T-cell (primary cell): Measurements from ENCODE around the gene OCA2. TPM values are rescaled to one million over a fixed set of nuclear protein-coding genes. Genes with fewer than 3 reads are reported as not detected.

ENCODE experiments used
- ATAC-seq, 4 experiments: fragments of 200-7000 bp in 3 of 4; fragments of 150-1000 bp in 1 of 4; cut with Tn5 transposase; replicated peaks in 1 of 4; 1 replicate in 3 of 4; 2 replicates in 1 of 4; pipeline ENCODE4 v1.10.0; 2021; ENCODE audit warnings: moderate library complexity in 3 of 4, mild to moderate bottlenecking in 2 of 4, moderate number of reproducible peaks in 1 of 4
- CTCF ChIA-PET, 2 donors: fragments of 300-600 bp; sonication (Branson Sonifier 250); formaldehyde crosslinking; loops; one replicate each; lab custom pipeline; 2022; ENCODE audit warnings: antibody characterized with exemption in 2 of 2; lab: Charles Lee
- POLR2A ChIA-PET, 2 donors: fragments of 300-600 bp; sonication (Branson Sonifier 250); formaldehyde crosslinking; loops; one replicate each; lab custom pipeline; 2022; ENCODE audit warnings: antibody characterized with exemption in 2 of 2; lab: Charles Lee
- DNase-seq, 35 experiments: peaks; one replicate each; pipeline versions ENCODE4 v3.0.0 to v3.0.0-alpha.2; 2013 to 2023
- H3K27ac ChIP-seq: one replicate; pipeline ENCODE4 v1.5.1; 2013; ENCODE audit warnings: low read length
- H3K27me3 ChIP-seq, 2 experiments: replicated peaks in 1 of 2; 1 replicate in 1 of 2; 2 replicates in 1 of 2; pipeline versions ENCODE4 v1.6.1 to v1.7.0; 2013; ENCODE audit warnings: low read length in 1 of 2, mixed read lengths in 1 of 2; ENCODE audit not compliant: control insufficient read depth in 2 of 2, insufficient read depth in 2 of 2; ENCODE audit errors: extremely low read depth in 1 of 2
- H3K36me3 ChIP-seq, 2 donors: 1 replicate in 1 of 2; 2 replicates in 1 of 2; pipeline versions ENCODE4 v1.6.1 to v1.7.0; 2013; ENCODE audit warnings: low read length in 1 of 2; ENCODE audit not compliant: control insufficient read depth in 2 of 2, insufficient read depth in 1 of 2; ENCODE audit errors: extremely low read depth in 1 of 2
- H3K4me1 ChIP-seq, 2 experiments: 1 replicate in 1 of 2; 2 replicates in 1 of 2; pipeline versions ENCODE4 v1.6.1 to v1.7.0; 2013; ENCODE audit warnings: low read length in 2 of 2, mixed read lengths in 1 of 2; ENCODE audit not compliant: insufficient read depth in 2 of 2, control insufficient read depth in 1 of 2; ENCODE audit errors: extremely low read depth in 1 of 2
- H3K4me3 ChIP-seq, 2 donors: 1 replicate in 1 of 2; 2 replicates in 1 of 2; pipeline versions ENCODE4 v1.5.1 to v1.7.0; 2013; ENCODE audit warnings: mild to moderate bottlenecking in 2 of 2, low read length in 1 of 2, moderate library complexity in 1 of 2; ENCODE audit not compliant: control insufficient read depth in 1 of 2; ENCODE audit errors: extremely low read depth in 1 of 2
- H3K9me3 ChIP-seq: 2 replicates; pipeline ENCODE4 v1.7.0; 2013
- H3K27ac Mint-ChIP-seq, 2 donors: one replicate each; pipeline ENCODE4 v1.8.0; 2020 to 2021; ENCODE audit warnings: mild to moderate bottlenecking in 2 of 2, mixed read lengths in 2 of 2
- H3K27me3 Mint-ChIP-seq, 2 donors: one replicate each; pipeline ENCODE4 v1.8.0; 2021 to 2022; ENCODE audit warnings: mixed read lengths in 2 of 2
- H3K36me3 Mint-ChIP-seq: one replicate; pipeline ENCODE4 v1.8.0; 2021; ENCODE audit warnings: mixed read lengths
- H3K4me1 Mint-ChIP-seq, 3 donors: one replicate each; pipeline ENCODE4 v1.8.0; 2020 to 2022; ENCODE audit warnings: mixed read lengths in 3 of 3, mild to moderate bottlenecking in 1 of 3
- H3K4me3 Mint-ChIP-seq, 3 donors: one replicate each; pipeline ENCODE4 v1.8.0; 2020 to 2022; ENCODE audit warnings: mild to moderate bottlenecking in 3 of 3, mixed read lengths in 3 of 3, moderate library complexity in 3 of 3
- H3K9me3 Mint-ChIP-seq, 3 donors: one replicate each; pipeline ENCODE4 v1.8.0; 2020 to 2022; ENCODE audit warnings: mixed read lengths in 3 of 3
- WGBS: methylation state at CpG from one replicate; pipeline ENCODE4 v1.1.5; 2013; ENCODE audit warnings: missing lambda C conversion rate; ENCODE audit not compliant: insufficient coverage; 5-methylcytosine and 5-hydroxymethylcytosine counted together
- total RNA-seq, 35 experiments: library from RNA in 6 of 35; stranded (reverse) in 6 of 35; fragments of 120-200 nt in 1 of 35; gene quantifications; one replicate each; pipeline versions ENCODE4 v1.2.1 to v1.2.4 and lab custom pipeline; 2013 to 2026

OCA2 gene
- total RNA-seq, 5 donors from 2014 or later (not counting 1 experiment from before 2014, with no cell fraction given) = 0.19 to 0.67 TPM; not detected in 3

- peaks cover 20 to 23% of the 10 kb centered on the region in 2 donors for H3K27me3 Mint-ChIP-seq
- 3% methylated on average over 78 of the region's 81 CpGs for WGBS
- peaks cover 4% of the 10 kb centered on the region for H3K36me3 Mint-ChIP-seq
- H3K4me3 Mint-ChIP-seq = peak overlapping the region; percentile 56 to 82 (median 70)
- H3K27ac ChIP-seq = no peak overlapping the region
- no peak overlapping the region for H3K27ac Mint-ChIP-seq
- DNase-seq = peak in 12 of 35 experiments; percentile 13 to 49 (median 31)
- CTCF ChIA-PET = no interaction called here
- no peaks in the 10 kb centered on the region for H3K9me3 ChIP-seq
- H3K4me3 ChIP-seq = peak overlapping the region; percentile 66 to 92
- POLR2A ChIA-PET = no interaction called here
- H3K36me3 ChIP-seq = peaks cover 2 to 4% of the 10 kb centered on the region in 2 donors
- H3K27me3 ChIP-seq = peaks cover 5 to 41% of the 10 kb centered on the region in 2 experiments
- ATAC-seq = peak; percentile 29 to 54 (median 42)
- H3K4me1 ChIP-seq = peaks cover 2 to 19% of the 10 kb centered on the region in 2 experiments
- peaks cover 10 to 17% (median 15%) of the 10 kb centered on the region in 3 donors for H3K4me1 Mint-ChIP-seq
- H3K9me3 Mint-ChIP-seq = no peaks in the 10 kb centered on the region
Observed at GRCh38 chr15:28106294-28107110, 7.4 kb upstream of the OCA2 start.

GRCh38 chr15:28105793-28106192 lies 6.7 kb upstream of the OCA2 start:
- no peak overlapping the region for H3K27ac ChIP-seq
- no peak overlapping the region for H3K4me3 ChIP-seq
- no peaks in the 10 kb centered on the region for H3K9me3 ChIP-seq
- Mint-ChIP-seq H3K27ac (no peak overlapping the region), H3K36me3 (no peaks in the 10 kb centered on the region), H3K4me3 (peak overlapping the region; percentile 56 to 70 (median 68)), H3K27me3 (peaks cover 20 to 26% of the 10 kb centered on the region in 2 donors), H3K4me1 (peaks cover 10 to 17% (median 15%) of the 10 kb centered on the region in 3 donors), H3K9me3 (no peaks in the 10 kb centered on the region)
- DNase-seq (no peak), ATAC-seq (no peak)
- no peaks in the 10 kb centered on the region for H3K36me3 ChIP-seq
- H3K4me1 ChIP-seq = peaks cover 2 to 19% of the 10 kb centered on the region in 2 experiments
- WGBS = 80% methylated on average over 5 of the region's 5 CpGs
- ChIA-PET POLR2A (no interaction called here), CTCF (no interaction called here)
- peaks cover 5 to 47% of the 10 kb centered on the region in 2 experiments for H3K27me3 ChIP-seq

- CTCF ChIA-PET = no interaction called here
Observed at GRCh38 chr15:28105224-28105791, 6.2 kb upstream of the OCA2 start.

GRCh38 chr15:28104326-28104725 lies 5.2 kb upstream of the OCA2 start:
- no peaks in the 10 kb centered on the region for H3K9me3 Mint-ChIP-seq
- ATAC-seq (no peak), DNase-seq (no peak)
- H3K4me1 ChIP-seq = peaks cover 2 to 22% of the 10 kb centered on the region in 2 experiments
- H3K27me3 ChIP-seq = peaks cover 14 to 61% of the 10 kb centered on the region in 2 experiments
- ChIA-PET POLR2A (interaction anchor here in 1 of 2 donors (0.7 kb wide), 1 partner anchor 1178 kb away, joined by 9 read pairs; no protein-coding TSS in a partner anchor), CTCF (no interaction called here)
- no peak overlapping the region for H3K4me3 Mint-ChIP-seq
- no peaks in the 10 kb centered on the region for H3K36me3 Mint-ChIP-seq
- no peak overlapping the region for H3K4me3 ChIP-seq
- H3K4me1 Mint-ChIP-seq = peaks cover 13 to 25% (median 23%) of the 10 kb centered on the region in 3 donors
- 98% methylated on average over 9 of the region's 10 CpGs for WGBS
- H3K27ac ChIP-seq = no peak overlapping the region
- H3K27ac Mint-ChIP-seq = no peak overlapping the region
- no peaks in the 10 kb centered on the region for H3K36me3 ChIP-seq
- H3K27me3 Mint-ChIP-seq = peaks cover 31 to 39% of the 10 kb centered on the region in 2 donors
- no peaks in the 10 kb centered on the region for H3K9me3 ChIP-seq

More at GRCh38 chr15:28105224-28105791, 6.2 kb upstream of the OCA2 start:
- no peak for DNase-seq
- H3K4me3 ChIP-seq = no peak overlapping the region
- Mint-ChIP-seq H3K27me3 (peaks cover 22 to 31% of the 10 kb centered on the region in 2 donors), H3K4me1 (peaks cover 10 to 17% (median 15%) of the 10 kb centered on the region in 3 donors), H3K9me3 (no peaks in the 10 kb centered on the region), H3K27ac (no peak overlapping the region), H3K36me3 (no peaks in the 10 kb centered on the region), H3K4me3 (peak overlapping the region in 1 of 3 donors; percentile 68)
- no peaks in the 10 kb centered on the region for H3K36me3 ChIP-seq
- POLR2A ChIA-PET = no interaction called here
- peaks cover 2 to 19% of the 10 kb centered on the region in 2 experiments for H3K4me1 ChIP-seq
- ATAC-seq = no peak
- no peaks in the 10 kb centered on the region for H3K9me3 ChIP-seq
- peaks cover 5 to 51% of the 10 kb centered on the region in 2 experiments for H3K27me3 ChIP-seq
- 95% methylated on average over 9 of the region's 9 CpGs for WGBS
- no peak overlapping the region for H3K27ac ChIP-seq

GRCh38 chr15:28103831-28104230 lies 4.7 kb upstream of the OCA2 start:
- peaks cover 31 to 42% of the 10 kb centered on the region in 2 donors for H3K27me3 Mint-ChIP-seq
- Histone ChIP-seq H3K9me3 (no peaks in the 10 kb centered on the region), H3K4me1 (peaks cover 5 to 26% of the 10 kb centered on the region in 2 experiments), H3K27ac (no peak overlapping the region), H3K4me3 (no peak overlapping the region), H3K27me3 (peaks cover 15 to 65% of the 10 kb centered on the region in 2 experiments), H3K36me3 (no peaks in the 10 kb centered on the region)
- peaks cover 16 to 27% (median 23%) of the 10 kb centered on the region in 3 donors for H3K4me1 Mint-ChIP-seq
- ATAC-seq = no peak
- no peak overlapping the region for H3K4me3 Mint-ChIP-seq
- no peak overlapping the region for H3K27ac Mint-ChIP-seq
- ChIA-PET CTCF (no interaction called here), POLR2A (interaction anchor here in 1 of 2 donors (0.7 kb wide), 1 partner anchor 1178 kb away, joined by 9 read pairs; no protein-coding TSS in a partner anchor)
- no peak for DNase-seq
- 97% methylated on average over 7 of the region's 10 CpGs for WGBS
- no peaks in the 10 kb centered on the region for H3K9me3 Mint-ChIP-seq
- H3K36me3 Mint-ChIP-seq = no peaks in the 10 kb centered on the region

GRCh38 chr15:28101983-28102441 lies 2.9 kb upstream of the OCA2 start:
- Mint-ChIP-seq H3K4me3 (no peak overlapping the region), H3K9me3 (no peaks in the 10 kb centered on the region), H3K27ac (no peak overlapping the region), H3K36me3 (no peaks in the 10 kb centered on the region), H3K27me3 (peaks cover 44 to 57% of the 10 kb centered on the region in 2 donors), H3K4me1 (peaks cover 21 to 36% (median 34%) of the 10 kb centered on the region in 3 donors)
- CTCF ChIA-PET = no interaction called here
- no peaks in the 10 kb centered on the region for H3K36me3 ChIP-seq
- WGBS = 71% methylated on average over 9 of the region's 10 CpGs
- peaks cover 7 to 33% of the 10 kb centered on the region in 2 experiments for H3K4me1 ChIP-seq
- H3K27ac ChIP-seq = no peak overlapping the region
- POLR2A ChIA-PET = no interaction called here
- DNase-seq (no peak), ATAC-seq (no peak)
- no peak overlapping the region for H3K4me3 ChIP-seq
- no peaks in the 10 kb centered on the region for H3K9me3 ChIP-seq
- H3K27me3 ChIP-seq = peaks cover 24 to 81% of the 10 kb centered on the region in 2 experiments
